CD14-positive monocyte (primary cell): ENCODE measurements around the gene RPL37. TPM values are rescaled to one million over a fixed set of nuclear protein-coding genes. Genes with fewer than 3 reads are reported as not detected.

Experiments
- DNase-seq, 3 donors: peaks; one replicate each; pipeline ENCODE4 v3.0.0-alpha.2; 2011 to 2022
- H2AFZ ChIP-seq: 2 replicates; pipeline ENCODE4 v1.6.0; 2012; ENCODE audit warnings: mild to moderate bottlenecking, low read depth, low read length, inconsistent platforms; ENCODE audit not compliant: insufficient read depth, poor library complexity, severe bottlenecking
- H3K27ac ChIP-seq, 2 donors: 1 replicate in 1 of 2; 2 replicates in 1 of 2; pipeline ENCODE4 v1.5.1; 2012 to 2013; ENCODE audit warnings: low read length in 2 of 2, control low read depth in 1 of 2, inconsistent platforms in 1 of 2, low read depth in 1 of 2, mild to moderate bottlenecking in 1 of 2
- H3K27me3 ChIP-seq, 2 donors: one replicate each; pipeline versions ENCODE4 v1.6.0 to v1.6.1; 2011 to 2013; ENCODE audit warnings: low read length in 2 of 2; ENCODE audit not compliant: control insufficient read depth in 2 of 2, insufficient read depth in 2 of 2
- H3K36me3 ChIP-seq, 2 donors: replicated peaks in 1 of 2; 1 replicate in 1 of 2; 2 replicates in 1 of 2; pipeline versions ENCODE4 v1.5.1 to v1.6.1; 2012 to 2013; ENCODE audit warnings: low read length in 2 of 2, control low read depth in 1 of 2, inconsistent platforms in 1 of 2, mild to moderate bottlenecking in 1 of 2; ENCODE audit not compliant: insufficient read depth in 2 of 2, control insufficient read depth in 1 of 2
- H3K4me1 ChIP-seq, 2 donors: 1 replicate in 1 of 2; 2 replicates in 1 of 2; pipeline versions ENCODE4 v1.5.1 to v1.6.1; 2012 to 2013; ENCODE audit warnings: low read length in 2 of 2, control low read depth in 1 of 2, inconsistent platforms in 1 of 2, mild to moderate bottlenecking in 1 of 2, moderate library complexity in 1 of 2; ENCODE audit not compliant: insufficient read depth in 2 of 2, control insufficient read depth in 1 of 2
- H3K4me2 ChIP-seq: replicated peaks from 2 replicates; pipeline ENCODE3; 2012; ENCODE audit warnings: low read length, moderate library complexity, mild to moderate bottlenecking; ENCODE audit not compliant: poor library complexity, severe bottlenecking; ENCODE audit errors: extremely low read depth
- H3K4me3 ChIP-seq, 3 experiments: fragments of 200-600 bp in 1 of 3; sonication (generic) in 1 of 3; replicated peaks in 1 of 3; 1 replicate in 2 of 3; 2 replicates in 1 of 3; pipeline ENCODE4 v1.5.1; 2011 to 2013; ENCODE audit warnings: low read length in 3 of 3, mild to moderate bottlenecking in 3 of 3, control low read depth in 2 of 3, low read depth in 2 of 3, inconsistent platforms in 1 of 3, moderate library complexity in 1 of 3
- H3K79me2 ChIP-seq: 2 replicates; pipeline ENCODE4 v1.6.0; 2012; ENCODE audit warnings: mild to moderate bottlenecking, control low read depth, inconsistent platforms, low read length, moderate library complexity; ENCODE audit not compliant: insufficient read depth
- H3K9ac ChIP-seq: 2 replicates; pipeline ENCODE4 v1.6.0; 2017; ENCODE audit warnings: low read length, mild to moderate bottlenecking; ENCODE audit not compliant: insufficient read depth, poor library complexity, severe bottlenecking
- H3K9me3 ChIP-seq, 2 donors: replicated peaks in 1 of 2; 1 replicate in 1 of 2; 2 replicates in 1 of 2; pipeline versions ENCODE4 v1.5.1 to v1.6.1; 2012 to 2013; ENCODE audit warnings: low read length in 2 of 2, control low read depth in 1 of 2; ENCODE audit not compliant: control insufficient read depth in 1 of 2, insufficient read depth in 1 of 2
- H4K20me1 ChIP-seq: 2 replicates; pipeline ENCODE4 v1.6.0; 2012; ENCODE audit warnings: mild to moderate bottlenecking, low read length, control low read depth, moderate library complexity; ENCODE audit not compliant: insufficient read depth
- H3K27ac Mint-ChIP-seq, 7 donors: one replicate each; pipeline ENCODE4 v1.8.0; 2020; ENCODE audit warnings: mild to moderate bottlenecking in 7 of 7, mixed read lengths in 7 of 7, moderate library complexity in 6 of 7, inconsistent platforms in 2 of 7
- H3K27me3 Mint-ChIP-seq, 3 donors: one replicate each; pipeline ENCODE4 v1.8.0; 2021 to 2022; ENCODE audit warnings: low read depth in 3 of 3, mild to moderate bottlenecking in 3 of 3, mixed read lengths in 3 of 3, moderate library complexity in 3 of 3, inconsistent platforms in 1 of 3
- H3K36me3 Mint-ChIP-seq, 2 donors: one replicate each; pipeline ENCODE4 v1.8.0; 2020; ENCODE audit warnings: mixed read lengths in 2 of 2, inconsistent platforms in 1 of 2, mild to moderate bottlenecking in 1 of 2
- H3K4me1 Mint-ChIP-seq: one replicate; pipeline ENCODE4 v1.8.0; 2020; ENCODE audit warnings: mild to moderate bottlenecking, mixed read lengths
- H3K4me3 Mint-ChIP-seq, 2 donors: one replicate each; pipeline ENCODE4 v1.8.0; 2020; ENCODE audit warnings: mild to moderate bottlenecking in 2 of 2, mixed read lengths in 2 of 2, moderate library complexity in 1 of 2
- H3K9me3 Mint-ChIP-seq, 7 donors: one replicate each; pipeline ENCODE4 v1.8.0; 2020 to 2022; ENCODE audit warnings: mixed read lengths in 7 of 7, mild to moderate bottlenecking in 6 of 7, moderate library complexity in 6 of 7, inconsistent platforms in 2 of 7
- WGBS: methylation state at CpG from one replicate; pipeline ENCODE4 v1.1.5; 2013; ENCODE audit warnings: missing lambda C conversion rate; ENCODE audit not compliant: insufficient coverage; 5-methylcytosine and 5-hydroxymethylcytosine counted together
- intact Hi-C, 2 donors: fragments of 100-400 bp; cut with micrococcal nuclease; formaldehyde crosslinking; loops; one replicate each; pipeline versions ENCODE4 v1.15.0 to v1.15.1; 2023
- polyA plus RNA-seq, 3 donors: library from polyadenylated mRNA; depleted of rRNA in 1 of 3; unstranded in 2 of 3; stranded (reverse) in 1 of 3; fragments of 300-500 nt in 2 of 3; fragments of >200 nt in 1 of 3; fragmentation: Illumina TruSeq in 2 of 3; gene quantifications; 1 replicate in 2 of 3; 2 replicates in 1 of 3; pipeline ENCODE4 v1.2.3, GENCODE V29; 2012 to 2021
- TF ChIP-seq, protein P1 (sequence below): fragments of 200-600 bp; IDR thresholded peaks from one replicate; pipeline ENCODE4 v1.8.0; 2022; ENCODE audit warnings: antibody characterized with exemption, mild to moderate bottlenecking

RPL37 gene
- polyA plus RNA-seq, 3 donors, result 87.9 to 813 (median 738) TPM

GRCh38 chr5:40847525-40847924, 12.5 kb upstream of the RPL37 start:
- Histone ChIP-seq H4K20me1 (peaks cover 18% of the 10 kb centered on the region), H3K9me3 (no peaks in the 10 kb centered on the region), H3K4me3 (no peak overlapping the region), H3K9ac (no peak overlapping the region), H3K27ac (no peak overlapping the region), H3K27me3 (no peaks in the 10 kb centered on the region), H3K79me2 (peaks cover 67% of the 10 kb centered on the region), H3K36me3 (peaks cover 14 to 47% of the 10 kb centered on the region in 2 donors), H3K4me2 (no peak overlapping the region), H3K4me1 (peaks cover 29 to 42% of the 10 kb centered on the region in 2 donors), H2AFZ (no peak overlapping the region)
- TF ChIP-seq, protein P1, sequence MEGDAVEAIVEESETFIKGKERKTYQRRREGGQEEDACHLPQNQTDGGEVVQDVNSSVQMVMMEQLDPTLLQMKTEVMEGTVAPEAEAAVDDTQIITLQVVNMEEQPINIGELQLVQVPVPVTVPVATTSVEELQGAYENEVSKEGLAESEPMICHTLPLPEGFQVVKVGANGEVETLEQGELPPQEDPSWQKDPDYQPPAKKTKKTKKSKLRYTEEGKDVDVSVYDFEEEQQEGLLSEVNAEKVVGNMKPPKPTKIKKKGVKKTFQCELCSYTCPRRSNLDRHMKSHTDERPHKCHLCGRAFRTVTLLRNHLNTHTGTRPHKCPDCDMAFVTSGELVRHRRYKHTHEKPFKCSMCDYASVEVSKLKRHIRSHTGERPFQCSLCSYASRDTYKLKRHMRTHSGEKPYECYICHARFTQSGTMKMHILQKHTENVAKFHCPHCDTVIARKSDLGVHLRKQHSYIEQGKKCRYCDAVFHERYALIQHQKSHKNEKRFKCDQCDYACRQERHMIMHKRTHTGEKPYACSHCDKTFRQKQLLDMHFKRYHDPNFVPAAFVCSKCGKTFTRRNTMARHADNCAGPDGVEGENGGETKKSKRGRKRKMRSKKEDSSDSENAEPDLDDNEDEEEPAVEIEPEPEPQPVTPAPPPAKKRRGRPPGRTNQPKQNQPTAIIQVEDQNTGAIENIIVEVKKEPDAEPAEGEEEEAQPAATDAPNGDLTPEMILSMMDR, result no peak
- whole genome bisulfite sequencing, result no CpG with 5 or more reads among the region's 1 CpG
- peaks cover 50% of the 10 kb centered on the region for H3K4me1 Mint-ChIP-seq
- DNase-seq, result no peak
- H3K4me3 Mint-ChIP-seq, result no peak overlapping the region
- H3K36me3 Mint-ChIP-seq, result peaks cover 40 to 55% of the 10 kb centered on the region in 2 donors
- intact Hi-C loops, result no loop called here
- H3K27ac Mint-ChIP-seq, result peak overlapping the region in 2 of 7 donors; percentile 27 to 35
- peaks cover 0 to 1% (median 0%) of the 10 kb centered on the region in 3 donors for H3K27me3 Mint-ChIP-seq
- no peaks in the 10 kb centered on the region for H3K9me3 Mint-ChIP-seq

GRCh38 chr5:40846371-40846770, 11.3 kb upstream of the RPL37 start:
- H3K36me3 Mint-ChIP-seq, result peaks cover 30 to 44% of the 10 kb centered on the region in 2 donors
- no peak overlapping the region for H3K9ac ChIP-seq
- H2AFZ ChIP-seq, result no peak overlapping the region
- 100% methylated on average over 1 of the region's 2 CpGs for WGBS
- H3K9me3 ChIP-seq, result no peaks in the 10 kb centered on the region
- DNase-seq, result no peak
- H3K36me3 ChIP-seq, result peaks cover 6 to 35% of the 10 kb centered on the region in 2 donors
- no peak overlapping the region for H3K27ac ChIP-seq
- no peak overlapping the region for H3K4me3 ChIP-seq
- no peak overlapping the region for H3K4me3 Mint-ChIP-seq
- H3K9me3 Mint-ChIP-seq, result no peaks in the 10 kb centered on the region
- H3K4me2 ChIP-seq, result no peak overlapping the region
- H3K27me3 ChIP-seq, result no peaks in the 10 kb centered on the region
- peaks cover 18% of the 10 kb centered on the region for H4K20me1 ChIP-seq
- TF ChIP-seq, protein P1, result no peak
- H3K27me3 Mint-ChIP-seq, result peaks cover 0 to 1% (median 0%) of the 10 kb centered on the region in 3 donors
- peaks cover 57% of the 10 kb centered on the region for H3K4me1 Mint-ChIP-seq
- H3K27ac Mint-ChIP-seq, result peak overlapping the region in 3 of 7 donors; percentile 16 to 63 (median 25)
- intact Hi-C loops, result no loop called here
- H3K79me2 ChIP-seq, result peaks cover 78% of the 10 kb centered on the region
- H3K4me1 ChIP-seq, result peaks cover 37 to 52% of the 10 kb centered on the region in 2 donors
